Osteoblast (primary cell): Measurements from ENCODE around the gene SNAP23. TPM values are rescaled to one million over a fixed set of nuclear protein-coding genes. Genes with fewer than 3 reads are reported as not detected.

ENCODE experiments used
- DNase-seq: peaks from one replicate; pipeline ENCODE4 v3.0.0; 2011; ENCODE audit warnings: low spot score, mixed read lengths; ENCODE audit not compliant: insufficient read length; ENCODE audit errors: missing footprints
- H2AFZ ChIP-seq: 2 replicates; pipeline ENCODE4 v1.6.0; 2011; ENCODE audit warnings: mild to moderate bottlenecking, low read length
- H3K27ac ChIP-seq: 2 replicates; pipeline ENCODE4 v1.5.1; 2011; ENCODE audit warnings: mild to moderate bottlenecking, low read depth, low read length, moderate library complexity
- H3K27me3 ChIP-seq: 2 replicates; pipeline ENCODE4 v1.6.0; 2012; ENCODE audit warnings: mild to moderate bottlenecking, control low read depth, inconsistent platforms, low read length, moderate library complexity; ENCODE audit not compliant: insufficient read depth
- H3K36me3 ChIP-seq: 2 replicates; pipeline ENCODE4 v1.5.1; 2011; ENCODE audit warnings: mild to moderate bottlenecking, low read length, control low read depth, moderate library complexity; ENCODE audit not compliant: insufficient read depth
- H3K4me1 ChIP-seq: 2 replicates; pipeline ENCODE4 v1.5.1; 2011; ENCODE audit warnings: mild to moderate bottlenecking, low read length, control low read depth, moderate library complexity; ENCODE audit not compliant: insufficient read depth
- H3K4me2 ChIP-seq: 2 replicates; pipeline ENCODE4 v1.6.0; 2011; ENCODE audit warnings: mild to moderate bottlenecking, low read length; ENCODE audit not compliant: insufficient read depth
- H3K4me3 ChIP-seq: fragments of 200-600 bp; sonication (generic); 3 replicates; pipeline ENCODE4 v1.5.1; 2012; ENCODE audit warnings: mild to moderate bottlenecking, low read length, inconsistent platforms; ENCODE audit not compliant: insufficient read depth
- H3K79me2 ChIP-seq: 2 replicates; pipeline ENCODE4 v1.6.0; 2012; ENCODE audit warnings: mild to moderate bottlenecking, low read length, control low read depth, inconsistent platforms; ENCODE audit not compliant: insufficient read depth
- H3K9me3 ChIP-seq: 2 replicates; pipeline ENCODE4 v1.5.1; 2011; ENCODE audit warnings: low read depth, low read length, control low read depth
- H4K20me1 ChIP-seq: 2 replicates; pipeline ENCODE4 v1.6.0; 2012; ENCODE audit warnings: mild to moderate bottlenecking, low read length, control low read depth; ENCODE audit not compliant: insufficient read depth
- CTCF ChIP-seq: IDR thresholded peaks from 2 replicates; pipeline ENCODE4 v1.5.1; 2011; ENCODE audit warnings: mild to moderate bottlenecking, low read depth, low read length, moderate library complexity; ENCODE audit errors: extremely low read depth
- total RNA-seq: library from RNA; depleted of rRNA; stranded (reverse); fragments of >200 nt; gene quantifications from 2 replicates; pipeline ENCODE4 v1.2.3, GENCODE V29; 2012

The SNAP23 gene
- total RNA-seq, 1 donor = 81.4 TPM

GRCh38 chr15:42457445-42458442 is 37.7 kb upstream of the SNAP23 start:
- Histone ChIP-seq H3K79me2 (peaks cover 34% of the 10 kb centered on the region), H3K27ac (peak overlapping the region; percentile 99), H3K9me3 (no peaks in the 10 kb centered on the region), H4K20me1 (no peaks in the 10 kb centered on the region), H3K4me2 (peak overlapping the region; percentile 94), H3K27me3 (no peaks in the 10 kb centered on the region), H3K4me1 (peaks cover 30% of the 10 kb centered on the region), H3K36me3 (peaks cover 8% of the 10 kb centered on the region), H2AFZ (peak overlapping the region; percentile 42), H3K4me3 (peak overlapping the region; percentile 62)
- DNase-seq = peak; percentile 87
- no peak for TF ChIP-seq CTCF

- H3K4me3 ChIP-seq = no peak overlapping the region
- no peak overlapping the region for H2AFZ ChIP-seq
- DNase-seq = no peak
- H3K27me3 ChIP-seq = no peaks in the 10 kb centered on the region
- no peaks in the 10 kb centered on the region for H3K9me3 ChIP-seq
- peaks cover 27% of the 10 kb centered on the region for H3K36me3 ChIP-seq
- H3K27ac ChIP-seq = peak overlapping the region; percentile 11
- H3K79me2 ChIP-seq = peaks cover 41% of the 10 kb centered on the region
- peaks cover 25% of the 10 kb centered on the region for H3K4me1 ChIP-seq
- TF ChIP-seq CTCF = no peak
- H4K20me1 ChIP-seq = no peaks in the 10 kb centered on the region
- H3K4me2 ChIP-seq = no peak overlapping the region
These were observed 34.2 kb upstream of the SNAP23 start for GRCh38 chr15:42461261-42461660.

GRCh38 chr15:42465520-42466259 is 29.7 kb upstream of the SNAP23 start:
- no peaks in the 10 kb centered on the region for H3K9me3 ChIP-seq
- DNase-seq = no peak
- H3K4me3 ChIP-seq = no peak overlapping the region
- peaks cover 37% of the 10 kb centered on the region for H3K36me3 ChIP-seq
- peaks cover 48% of the 10 kb centered on the region for H3K79me2 ChIP-seq
- H4K20me1 ChIP-seq = no peaks in the 10 kb centered on the region
- H3K27me3 ChIP-seq = no peaks in the 10 kb centered on the region
- no peak overlapping the region for H2AFZ ChIP-seq
- H3K4me1 ChIP-seq = no peaks in the 10 kb centered on the region
- no peak overlapping the region for H3K4me2 ChIP-seq
- TF ChIP-seq CTCF = no peak
- H3K27ac ChIP-seq = no peak overlapping the region

- Histone ChIP-seq H3K27ac (peak overlapping the region; percentile 0), H3K4me2 (no peak overlapping the region), H3K9me3 (no peaks in the 10 kb centered on the region), H4K20me1 (peaks cover 19% of the 10 kb centered on the region), H3K4me3 (no peak overlapping the region), H3K27me3 (no peaks in the 10 kb centered on the region), H3K36me3 (peaks cover 17% of the 10 kb centered on the region), H3K4me1 (no peaks in the 10 kb centered on the region), H3K79me2 (peaks cover 53% of the 10 kb centered on the region), H2AFZ (no peak overlapping the region)
- no peak for TF ChIP-seq CTCF
- no peak for DNase-seq
These were observed 24.4 kb upstream of the SNAP23 start for GRCh38 chr15:42471002-42471401.
